Fibroblast of gingiva (primary cell): ENCODE data around the gene FUCA1.
"Not testable (repeated sequence)": the region's sequence is repeated elsewhere in the genome, so short reads cannot be mapped to it uniquely, and the experiment has no call there.

Source experiments
- DNase-seq: peaks from one replicate; pipeline ENCODE4 v3.0.0-alpha.2; 2011; ENCODE audit warnings: low read depth

FUCA1 gene

GRCh38 chr1:23895993-23896392 is 27.9 kb upstream of the FUCA1 start:
- no peak for DNase-seq

DNA sequence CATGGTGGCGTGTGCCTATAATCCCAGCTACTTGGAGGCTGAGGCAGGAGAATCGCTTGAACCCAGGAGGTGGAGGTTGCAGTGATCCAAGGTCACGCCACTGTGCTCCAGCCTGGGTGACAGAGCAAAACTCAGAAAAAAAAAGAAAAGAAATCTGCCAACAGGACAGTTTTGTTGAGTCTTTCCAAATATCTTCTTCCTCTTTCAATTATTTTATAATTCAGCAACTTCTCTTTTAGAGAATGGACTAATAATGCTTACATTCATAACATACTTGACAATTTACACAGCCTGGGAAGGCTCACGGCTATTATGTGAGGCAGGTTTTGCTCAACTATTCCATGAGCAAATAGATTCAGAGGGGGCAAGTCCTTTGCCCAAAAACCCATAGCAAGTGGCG is 27.0 kb upstream of the FUCA1 start:
- DNase-seq, result no peak

DNA sequence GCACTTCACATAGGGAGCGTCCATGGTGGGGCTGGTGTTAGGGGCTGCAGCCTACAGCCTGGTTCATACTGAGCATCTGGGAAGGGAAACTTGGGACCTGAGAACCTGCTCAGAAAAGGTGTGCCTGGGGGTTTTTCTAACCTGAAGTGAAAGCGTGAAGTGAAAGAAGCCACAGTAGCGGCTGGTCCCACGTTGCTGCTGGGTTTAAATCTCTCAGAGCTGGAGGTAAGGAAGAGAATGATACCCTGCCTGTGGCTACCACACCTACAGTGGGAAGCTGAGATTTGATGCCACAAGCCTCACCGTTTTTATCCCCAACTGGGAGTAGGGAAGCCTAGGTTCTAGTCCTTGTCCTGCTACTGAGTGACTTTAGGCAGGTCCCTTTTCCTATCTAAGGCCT is 21.0 kb upstream of the FUCA1 start:
- no peak for DNase-seq

GRCh38 chr1:23885222-23885621 is 17.1 kb upstream of the FUCA1 start:
- DNase-seq, result no peak

DNA sequence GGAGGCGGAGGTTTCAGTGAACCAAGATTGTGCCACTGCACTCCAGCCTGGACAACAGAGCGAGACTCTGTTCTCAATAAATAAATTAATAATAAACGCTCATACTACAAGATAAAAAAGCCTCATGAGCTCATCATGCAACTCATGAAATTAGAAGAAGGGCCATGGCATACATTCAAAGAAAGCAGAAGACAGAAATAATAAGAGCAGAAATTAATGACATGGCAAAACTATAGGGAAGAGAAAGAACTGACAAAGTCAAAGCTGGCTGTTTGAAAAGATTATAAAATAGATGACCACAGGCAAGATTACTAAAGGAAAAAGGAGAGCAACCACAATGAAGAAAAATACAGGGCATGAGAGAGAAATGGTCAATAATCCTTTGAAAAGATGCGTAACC is 14.7 kb upstream of the FUCA1 start:
- no peak for DNase-seq

GRCh38 chr1:23879809-23880208 is 11.7 kb upstream of the FUCA1 start:
- DNase-seq, result no peak

DNA sequence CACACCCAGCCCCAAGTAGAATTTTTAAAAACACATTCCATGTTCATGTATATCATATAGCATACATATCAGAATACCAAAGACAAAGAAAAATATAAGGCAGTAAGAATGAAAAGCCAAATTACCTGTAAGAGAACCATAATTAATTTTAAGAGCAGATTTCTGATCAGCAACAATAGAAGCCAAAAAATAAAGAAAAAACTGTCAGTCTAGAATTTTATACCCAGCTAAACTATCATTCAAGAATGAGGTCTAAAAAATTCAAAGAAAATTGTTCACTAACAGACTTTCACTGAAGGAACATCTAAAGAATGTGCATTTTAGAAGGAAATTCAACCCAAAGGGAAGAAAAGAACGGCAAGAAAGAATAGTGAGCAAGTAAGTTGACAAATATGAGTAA is 10.6 kb upstream of the FUCA1 start:
- DNase-seq, result no peak

DNA sequence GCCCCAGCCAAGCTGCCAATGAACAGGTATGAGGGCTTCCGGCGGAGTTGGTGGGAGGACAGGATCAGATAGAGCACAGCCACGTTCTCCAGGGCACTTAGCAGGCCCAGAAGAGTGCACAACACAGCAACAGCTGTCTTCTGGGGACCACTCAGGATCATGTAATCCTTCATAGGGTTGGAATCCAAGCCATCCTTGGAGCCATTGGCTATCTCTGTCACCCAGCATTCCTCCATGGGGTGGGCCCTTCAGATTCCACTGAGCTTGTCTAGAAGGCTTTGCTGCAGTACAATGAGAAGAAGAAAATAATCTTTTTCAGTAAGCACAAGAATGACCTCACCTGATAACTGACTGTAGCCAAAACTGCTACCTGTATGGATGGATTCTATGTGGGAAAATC is 7.3 kb upstream of the FUCA1 start:
- DNase-seq, result no peak

- DNase-seq, result no peak
Measured at GRCh38 chr1:23872421-23872820, 4.3 kb upstream of the FUCA1 start.

- no peak for DNase-seq
Measured at GRCh38 chr1:23869051-23869450, 961 bp upstream of the FUCA1 start.

- DNase-seq, result no peak
Measured at GRCh38 chr1:23868557-23869016, 497 bp upstream of the FUCA1 start.

- DNase-seq, result no peak
Measured at GRCh38 chr1:23867542-23867894, 572 bp downstream of the FUCA1 start.

GRCh38 chr1:23865543-23865930 is 2.6 kb downstream of the FUCA1 start:
- no peak for DNase-seq

DNA sequence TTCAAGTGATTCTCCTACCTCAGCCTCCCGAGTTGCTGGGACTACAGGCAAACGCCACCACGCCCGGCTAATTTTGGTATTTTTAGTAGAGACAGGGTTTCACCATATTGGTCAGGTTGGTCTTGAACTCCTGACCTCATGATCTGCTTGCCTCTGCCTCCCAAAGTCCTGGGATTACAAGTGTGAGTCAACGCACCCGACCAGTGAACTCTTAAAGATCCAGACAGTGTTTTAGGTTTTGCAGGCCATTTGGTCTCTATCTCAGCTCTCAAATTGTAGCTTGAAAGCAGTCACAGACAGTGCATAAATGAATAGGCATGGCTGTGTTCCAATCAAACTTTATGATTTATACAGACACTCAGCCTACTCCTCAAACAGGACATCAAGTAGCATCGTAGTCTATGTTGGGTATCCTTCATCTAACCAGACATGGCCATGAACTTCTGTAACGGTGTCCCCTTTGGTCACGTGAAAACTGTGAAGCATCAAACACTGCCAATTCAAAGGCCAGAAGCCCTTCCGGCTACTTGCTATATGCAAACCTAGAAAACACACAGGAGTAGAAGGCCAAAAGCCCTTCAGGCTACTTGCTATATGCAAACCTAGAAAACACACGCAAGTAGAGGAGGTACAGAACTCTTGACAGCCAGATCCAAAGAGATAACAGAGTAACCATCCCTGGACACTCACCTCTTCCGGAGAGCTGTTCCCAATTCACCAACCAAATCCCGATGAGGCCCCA is 3.1 kb downstream of the FUCA1 start:
- no peak for DNase-seq

DNA sequence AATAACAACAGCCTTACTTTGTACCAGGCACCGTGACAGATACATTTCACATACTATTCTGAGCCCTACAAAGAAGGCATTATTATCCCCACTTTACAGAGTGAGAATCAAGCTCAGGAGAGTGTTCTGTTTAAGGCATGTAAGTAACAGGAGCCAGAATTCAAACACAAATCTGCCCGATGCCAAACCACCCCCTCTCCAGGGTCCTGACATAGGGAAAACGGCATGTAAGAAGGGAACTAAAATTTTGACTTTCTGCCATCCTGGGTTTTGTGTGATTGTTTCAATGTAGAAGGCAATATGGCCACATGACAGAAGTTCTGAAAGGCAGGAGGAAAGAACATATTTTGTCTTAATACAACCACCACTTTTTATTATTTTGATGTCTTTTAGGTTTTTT is 5.5 kb downstream of the FUCA1 start:
- no peak for DNase-seq

- DNase-seq, result no peak
Measured at GRCh38 chr1:23854568-23854967, 13.5 kb downstream of the FUCA1 start.

DNA sequence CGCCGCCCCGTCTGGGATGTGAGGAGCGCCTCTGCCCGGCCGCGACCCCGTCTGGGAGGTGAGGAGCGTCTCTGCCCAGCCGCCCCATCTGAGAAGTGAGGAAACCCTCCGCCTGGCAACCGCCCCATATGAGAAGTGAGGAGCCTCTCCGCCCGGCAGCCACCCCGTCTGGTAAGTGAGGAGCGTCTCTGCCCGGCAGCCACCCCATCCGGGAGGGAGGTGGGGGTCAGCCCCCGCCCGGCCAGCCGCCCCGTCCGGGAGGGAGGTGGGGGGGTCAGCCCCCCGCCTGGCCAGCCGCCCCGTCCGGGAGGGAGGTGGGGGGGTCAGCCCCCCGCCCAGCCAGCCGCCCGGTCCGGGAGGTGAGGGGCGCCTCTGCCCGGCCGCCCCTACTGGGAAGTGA is 15.0 kb downstream of the FUCA1 start:
- DNase-seq, result not testable (repeated sequence)

DNA sequence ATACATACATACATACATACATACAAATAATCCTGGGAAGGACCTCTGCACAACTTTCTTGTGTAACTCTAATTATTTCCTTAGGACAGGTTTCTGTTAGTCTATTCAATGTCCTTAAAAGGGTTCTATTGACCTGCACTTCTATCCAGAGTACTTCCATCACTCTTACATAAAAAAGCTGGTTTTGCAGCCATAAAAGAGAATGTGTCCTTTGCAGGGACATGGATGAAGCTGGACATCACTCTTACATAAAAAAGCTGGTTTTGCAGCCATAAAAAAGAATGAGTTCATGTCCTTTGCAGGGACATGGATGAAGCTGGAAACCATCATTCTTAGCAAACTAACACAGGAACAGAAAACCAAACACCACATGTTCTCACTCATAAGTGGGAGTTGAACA is 16.7 kb downstream of the FUCA1 start:
- DNase-seq, result not testable (repeated sequence)

GRCh38 chr1:23848673-23849616 is 19.1 kb downstream of the FUCA1 start:
- no peak for DNase-seq

DNA sequence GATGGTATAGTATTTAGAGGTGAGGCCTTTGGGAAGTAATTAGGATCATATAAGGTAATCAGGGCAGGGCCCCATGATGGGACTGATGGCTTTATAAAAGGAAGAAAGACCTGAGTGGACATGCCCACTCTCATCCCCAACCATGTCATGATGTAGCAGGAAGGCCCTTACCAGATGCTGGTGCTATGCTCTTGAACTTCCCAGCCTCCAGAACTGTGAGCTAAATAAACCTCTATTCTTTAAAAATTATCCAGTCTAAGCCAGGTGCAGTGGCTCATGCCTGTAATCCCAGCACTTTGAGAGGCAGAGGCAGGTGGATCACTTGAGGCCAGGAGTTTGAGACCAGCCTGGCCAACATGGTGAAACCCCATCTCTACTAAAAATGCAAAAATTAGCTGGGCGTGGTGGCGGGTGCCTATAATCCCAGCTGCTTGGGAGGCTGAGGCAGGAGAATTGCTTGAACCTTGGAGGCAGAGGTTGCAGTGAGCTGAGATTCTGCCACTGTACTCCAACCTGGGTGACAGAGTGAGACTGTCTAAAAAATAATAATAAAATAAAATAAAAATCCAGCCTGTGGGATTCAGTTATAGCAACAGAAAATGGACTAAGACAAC is 20.5 kb downstream of the FUCA1 start:
- not testable (repeated sequence) for DNase-seq

GRCh38 chr1:23845163-23845562 is 22.9 kb downstream of the FUCA1 start:
- DNase-seq, result no peak

- no peak for DNase-seq
Measured at GRCh38 chr1:23843644-23844043, 24.4 kb downstream of the FUCA1 start.

DNA sequence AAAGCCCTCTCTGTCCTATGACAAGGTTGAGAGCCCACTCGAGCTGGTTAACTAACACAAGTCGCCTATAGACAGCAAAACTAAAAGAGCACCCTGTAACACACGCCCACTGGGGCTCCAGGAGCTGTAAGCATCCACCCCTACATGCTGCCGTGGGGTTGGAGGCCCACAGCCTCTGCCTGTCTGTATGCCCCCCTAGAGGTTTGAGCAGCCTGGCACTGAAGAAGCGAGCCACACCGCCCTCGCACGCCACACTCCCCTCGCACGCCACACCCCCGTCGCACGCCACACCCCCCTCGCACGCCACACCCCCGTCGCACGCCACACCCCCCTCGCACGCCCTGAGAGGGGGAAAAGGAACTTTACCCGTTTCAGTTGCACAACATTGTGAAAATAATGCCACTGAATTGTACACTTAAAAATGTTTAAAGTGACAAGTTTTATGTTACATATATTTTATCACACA is 29.7 kb downstream of the FUCA1 start:
- peak; percentile 42 for DNase-seq
